Stomach (tissue), 19 donors: ENCODE results near the gene DPPA5. TPM values are rescaled to one million over a fixed set of nuclear protein-coding genes. Genes with fewer than 3 reads are reported as not detected.

Experiments
- DNase-seq, 2 donors: peaks; one replicate each; pipeline versions ENCODE4 v3.0.0 to v3.0.0-alpha.2; 2013 to 2019
- H3K27ac ChIP-seq, 5 donors: fragments of 200-600 bp in 4 of 5; sonication (generic) in 4 of 5; one replicate each; pipeline ENCODE4 v1.5.1; 2013 to 2019; ENCODE audit warnings: mild to moderate bottlenecking in 1 of 5, moderate library complexity in 1 of 5
- H3K27me3 ChIP-seq, 3 donors: fragments of 200-600 bp; sonication (generic); one replicate each; pipeline ENCODE4 v1.5.1; 2017 to 2019; ENCODE audit warnings: mixed run types in 1 of 3
- H3K36me3 ChIP-seq, 4 donors: fragments of 200-600 bp; sonication (generic); 1 replicate in 3 of 4; 2 replicates in 1 of 4; pipeline ENCODE4 v1.5.1; 2016 to 2019
- H3K4me1 ChIP-seq, 4 donors: fragments of 200-600 bp; sonication (generic); one replicate each; pipeline ENCODE4 v1.5.1; 2016 to 2019
- H3K4me3 ChIP-seq, 4 donors: fragments of 200-600 bp; sonication (generic) in 3 of 4; one replicate each; pipeline ENCODE4 v1.5.1; 2016 to 2019; ENCODE audit warnings: mild to moderate bottlenecking in 1 of 4
- H3K9me3 ChIP-seq, 4 donors: fragments of 200-600 bp; sonication (generic); one replicate each; pipeline ENCODE4 v1.5.1; 2016 to 2019
- CTCF ChIP-seq, 7 experiments: fragments of 450-650 bp in 4 of 7; fragments of 200-600 bp in 3 of 7; sonication (generic) in 3 of 7; IDR thresholded peaks; one replicate each; pipeline ENCODE4 v1.5.1; 2016 to 2019; ENCODE audit warnings: antibody characterized with exemption in 7 of 7, control low read depth in 2 of 7, mild to moderate bottlenecking in 1 of 7
- EP300 ChIP-seq: sonication (generic); formaldehyde crosslinking; IDR thresholded peaks from one replicate; pipeline ENCODE4 v1.6.1; 2017; ENCODE audit warnings: antibody characterized with exemption
- POLR2A ChIP-seq, 4 donors: fragments of 450-650 bp; IDR thresholded peaks; one replicate each; pipeline ENCODE4 v1.6.1; 2016; ENCODE audit warnings: antibody characterized with exemption in 4 of 4, control low read depth in 2 of 4, mild to moderate bottlenecking in 1 of 4, moderate library complexity in 1 of 4
- POLR2AphosphoS5 ChIP-seq, 3 donors: sonication (generic); formaldehyde crosslinking; IDR thresholded peaks; one replicate each; pipeline ENCODE4 v1.6.1; 2016; ENCODE audit warnings: antibody characterized with exemption in 3 of 3
- WGBS, 5 donors: extraction: QIAGEN DNeasy Blood & Tissue Kit in 3 of 5; methylation state at CpG; one replicate each; pipeline versions ENCODE4 v1.1.5 to v1.1.7; 2013 to 2018; 5-methylcytosine and 5-hydroxymethylcytosine counted together
- intact Hi-C: fragments of 100-400 bp; cut with DNase I; formaldehyde crosslinking; loops from one replicate; pipeline ENCODE4 v1.15.1; 2023; ENCODE audit warnings: low total_unique reads
- long read RNA-seq, 10 donors: transcript quantifications; one replicate each; lab custom pipeline, GENCODE V29; 2026
- polyA plus RNA-seq, 3 donors: library from polyadenylated mRNA; stranded (reverse); fragments of 200-250 nt; gene quantifications; one replicate each; pipeline ENCODE4 v1.2.3, GENCODE V29; 2013
- total RNA-seq, 5 donors: library from RNA; depleted of rRNA; stranded (reverse); fragments of >200 nt; gene quantifications; one replicate each; pipeline versions ENCODE4 v1.1.0 to v1.2.3, GENCODE V29; 2014 to 2016
- donor health status: healthy with polysubstance abuse.
- donor health status: Bipolar disorder and iron deficiency.
- donor health status: healthy.

The DPPA5 gene
- total RNA-seq, result not detected
- polyA plus RNA-seq, result not detected
- long read RNA-seq, donor 1, result 0 reads
- long read RNA-seq, donor 2, result 0 reads
- long read RNA-seq, donor 3, result 0 reads
- long read RNA-seq, donor 4, result 0 reads
- long read RNA-seq, donor 5, result 0 reads
- long read RNA-seq, donor 6, result 0 reads
- long read RNA-seq, donor 7, result 0 reads
- long read RNA-seq, donor 8, result 0 reads
- long read RNA-seq, donor 9, result 0 reads
- long read RNA-seq, donor 10, result 0 reads

- Histone ChIP-seq H3K27ac (no peak within 1 kb of the TSS), H3K4me1 (no peaks in the 10 kb centered on the region), H3K4me3 (no peak within 1 kb of the TSS), H3K36me3 (no peaks in the 10 kb centered on the region), H3K9me3 (no peaks in the 10 kb centered on the region), H3K27me3 (peaks cover 0 to 43% (median under 1%) of the 10 kb centered on the region in 3 donors)
- intact Hi-C loops, result no loop called here
- TF ChIP-seq POLR2A (IDR thresholded peaks at IDR 0.05) (no peak), CTCF (IDR thresholded peaks at IDR 0.05) (no peak), POLR2AphosphoS5 (IDR thresholded peaks at IDR 0.05) (no peak), EP300 (no peak)
- WGBS, 5 donors, result 77 to 91% (median 87%) methylated on average over 28 to 59 of the region's 59 CpGs
- no peak for DNase-seq
Measured at GRCh38 chr6:73353636-73354593, at the start of gene DPPA5. Gene DPPA5, minus strand, starts transcription at chr6:73354276. Its CDS starts 51 bp downstream, at chr6:73354225.

- no peaks in the 10 kb centered on the region for H3K27me3 ChIP-seq
- H3K27ac ChIP-seq, result no peak overlapping the region
- no peak for DNase-seq
- no peaks in the 10 kb centered on the region for H3K36me3 ChIP-seq
- no peak for TF ChIP-seq CTCF (IDR thresholded peaks at IDR 0.05)
- TF ChIP-seq POLR2A (IDR thresholded peaks at IDR 0.05), result no peak
- no peak for TF ChIP-seq POLR2AphosphoS5 (IDR thresholded peaks at IDR 0.05)
- TF ChIP-seq EP300, result no peak
- no peak overlapping the region for H3K4me3 ChIP-seq
- H3K9me3 ChIP-seq, result no peaks in the 10 kb centered on the region
- H3K4me1 ChIP-seq, result no peaks in the 10 kb centered on the region
- intact Hi-C loops, result no loop called here
Measured at GRCh38 chr6:73400656-73401055, 46.6 kb upstream of the DPPA5 start.

- no peaks in the 10 kb centered on the region for H3K27me3 ChIP-seq
- DNase-seq, result no peak
- H3K4me1 ChIP-seq, result no peaks in the 10 kb centered on the region
- intact Hi-C loops, result no loop called here
- no peak overlapping the region for H3K4me3 ChIP-seq
- H3K27ac ChIP-seq, result no peak overlapping the region
- TF ChIP-seq POLR2A (IDR thresholded peaks at IDR 0.05) (no peak), EP300 (no peak), CTCF (IDR thresholded peaks at IDR 0.05) (no peak), POLR2AphosphoS5 (IDR thresholded peaks at IDR 0.05) (no peak)
- no peaks in the 10 kb centered on the region for H3K36me3 ChIP-seq
- WGBS, 5 donors, result 94 to 97% (median 96%) methylated on average over 10 of the region's 10 CpGs
- no peaks in the 10 kb centered on the region for H3K9me3 ChIP-seq
Measured at GRCh38 chr6:73395875-73396274, 41.8 kb upstream of the DPPA5 start.

GRCh38 chr6:73394577-73395354, 40.7 kb upstream of the DPPA5 start, which contains the start of gene DDX43:
Gene DDX43, plus strand, starts transcription at chr6:73394828. Its CDS starts 78 bp downstream, at chr6:73394906.
- no peaks in the 10 kb centered on the region for H3K27me3 ChIP-seq
- no peaks in the 10 kb centered on the region for H3K36me3 ChIP-seq
- peak within 1 kb of the TSS in 4 of 5 donors; percentile 58 to 77 (median 66) for H3K27ac ChIP-seq
- peak in 1 of 2 donors; percentile 36 for DNase-seq
- 66 to 82% (median 72%) methylated on average over 37 to 54 of the region's 54 CpGs for WGBS, 5 donors
- no peaks in the 10 kb centered on the region for H3K4me1 ChIP-seq
- no peaks in the 10 kb centered on the region for H3K9me3 ChIP-seq
- TF ChIP-seq EP300, result no peak
- no peak for TF ChIP-seq POLR2A (IDR thresholded peaks at IDR 0.05)
- no peak for TF ChIP-seq CTCF (IDR thresholded peaks at IDR 0.05)
- TF ChIP-seq POLR2AphosphoS5 (IDR thresholded peaks at IDR 0.05), result no peak
- intact Hi-C loops, result no loop called here
- peak within 1 kb of the TSS in 3 of 4 donors; percentile 28 to 32 (median 28) for H3K4me3 ChIP-seq
